Measurements from ENCODE around the gene LCTL. TPM values are rescaled to one million over a fixed set of nuclear protein-coding genes. Genes with fewer than 3 reads are reported as not detected.

The LCTL gene
- total RNA-seq, 2 donors from 2014 or later, result not detected

DNA sequence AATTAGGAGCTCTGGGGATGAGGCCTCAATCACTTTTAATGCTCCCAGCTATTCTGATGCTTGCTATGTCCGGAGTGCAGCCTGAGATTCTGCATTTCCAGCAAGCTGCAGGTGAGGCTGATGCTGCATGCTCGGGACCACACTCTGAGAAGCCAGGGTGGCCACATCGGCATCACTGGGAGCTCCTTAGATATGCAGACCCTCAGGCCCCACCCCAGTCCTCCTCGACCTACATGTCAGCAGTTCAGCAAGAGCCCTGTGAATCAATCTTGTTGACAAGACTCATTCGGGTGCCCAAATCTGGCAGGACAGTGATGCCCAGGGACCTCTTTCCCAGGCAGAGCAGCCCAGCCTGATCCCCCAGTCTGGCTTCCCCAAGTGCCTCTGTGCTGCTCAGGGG is 44.1 kb upstream of the LCTL start:
- TF ChIP-seq, protein P1, sequence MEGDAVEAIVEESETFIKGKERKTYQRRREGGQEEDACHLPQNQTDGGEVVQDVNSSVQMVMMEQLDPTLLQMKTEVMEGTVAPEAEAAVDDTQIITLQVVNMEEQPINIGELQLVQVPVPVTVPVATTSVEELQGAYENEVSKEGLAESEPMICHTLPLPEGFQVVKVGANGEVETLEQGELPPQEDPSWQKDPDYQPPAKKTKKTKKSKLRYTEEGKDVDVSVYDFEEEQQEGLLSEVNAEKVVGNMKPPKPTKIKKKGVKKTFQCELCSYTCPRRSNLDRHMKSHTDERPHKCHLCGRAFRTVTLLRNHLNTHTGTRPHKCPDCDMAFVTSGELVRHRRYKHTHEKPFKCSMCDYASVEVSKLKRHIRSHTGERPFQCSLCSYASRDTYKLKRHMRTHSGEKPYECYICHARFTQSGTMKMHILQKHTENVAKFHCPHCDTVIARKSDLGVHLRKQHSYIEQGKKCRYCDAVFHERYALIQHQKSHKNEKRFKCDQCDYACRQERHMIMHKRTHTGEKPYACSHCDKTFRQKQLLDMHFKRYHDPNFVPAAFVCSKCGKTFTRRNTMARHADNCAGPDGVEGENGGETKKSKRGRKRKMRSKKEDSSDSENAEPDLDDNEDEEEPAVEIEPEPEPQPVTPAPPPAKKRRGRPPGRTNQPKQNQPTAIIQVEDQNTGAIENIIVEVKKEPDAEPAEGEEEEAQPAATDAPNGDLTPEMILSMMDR (IDR thresholded peaks at IDR 0.05), result no peak
- Histone ChIP-seq H3K4me1 (ENCODE audit: control insufficient read depth in 1 of 2, low read depth in 2 of 2) (peaks cover 0 to 11% of the 10 kb centered on the region in 2 donors), H3K36me3 (no peaks in the 10 kb centered on the region), H3K27me3 (replicated peaks; ENCODE audit: insufficient read depth) (no peaks in the 10 kb centered on the region), H3K9me3 (no peaks in the 10 kb centered on the region), H3K27ac (no peak overlapping the region), H3K4me3 (no peak overlapping the region)
- ATAC-seq (ENCODE audit: insufficient number of reproducible peaks, low FRiP score, low read depth) (no peak), DNase-seq (ENCODE audit: low spot score) (no peak)

DNA sequence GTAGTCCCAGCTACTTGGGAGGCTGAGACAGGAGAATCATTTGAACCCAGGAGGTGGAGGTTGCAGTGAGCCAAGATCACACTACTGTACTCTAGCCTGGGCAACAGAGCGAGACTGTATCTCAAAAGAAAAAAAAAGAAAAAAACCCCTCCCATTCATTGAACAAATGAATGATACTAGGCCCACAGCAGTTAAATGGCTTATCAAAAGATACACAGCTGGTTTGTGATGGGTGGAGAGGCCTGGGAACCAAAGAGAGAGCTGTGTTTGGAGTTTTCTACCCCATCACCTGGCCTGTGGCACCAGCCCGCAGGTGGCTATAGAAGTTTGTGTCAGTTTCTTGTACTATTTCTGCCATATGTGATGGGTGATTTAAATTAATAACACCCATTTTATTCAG is 43.1 kb upstream of the LCTL start:
- Histone ChIP-seq H3K27me3 (replicated peaks; ENCODE audit: insufficient read depth) (no peaks in the 10 kb centered on the region), H3K9me3 (no peaks in the 10 kb centered on the region), H3K4me1 (ENCODE audit: control insufficient read depth in 1 of 2, low read depth in 2 of 2) (peaks cover 0 to 11% of the 10 kb centered on the region in 2 donors), H3K36me3 (no peaks in the 10 kb centered on the region), H3K4me3 (no peak overlapping the region), H3K27ac (no peak overlapping the region)
- ATAC-seq (ENCODE audit: insufficient number of reproducible peaks, low FRiP score, low read depth) (no peak), DNase-seq (ENCODE audit: low spot score) (no peak)
- TF ChIP-seq, protein P1 (IDR thresholded peaks at IDR 0.05), result no peak

DNA sequence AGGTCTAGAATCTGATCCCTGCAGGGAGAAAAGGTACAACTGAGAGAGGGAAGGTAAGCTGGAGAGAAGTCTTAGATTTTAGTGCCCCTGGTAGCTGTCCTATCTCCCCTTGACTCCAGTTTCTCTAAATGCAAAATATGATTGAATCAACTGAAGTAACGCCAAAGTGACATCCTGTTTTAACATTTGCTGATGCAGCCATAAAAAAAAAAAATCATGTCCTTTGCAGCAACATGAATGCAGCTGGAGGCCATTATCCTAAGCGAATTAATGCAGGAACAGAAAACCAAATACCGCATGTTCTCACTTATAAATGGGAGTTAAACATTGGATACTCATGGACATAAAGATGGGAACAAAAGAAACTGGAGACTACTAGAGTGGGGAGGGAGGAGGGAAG is 42.4 kb upstream of the LCTL start:
- no peaks in the 10 kb centered on the region for H3K27me3 ChIP-seq (replicated peaks; ENCODE audit: insufficient read depth)
- DNase-seq (ENCODE audit: low spot score) (no peak), ATAC-seq (ENCODE audit: insufficient number of reproducible peaks, low FRiP score, low read depth) (no peak)
- H3K9me3 ChIP-seq, result no peaks in the 10 kb centered on the region
- no peak overlapping the region for H3K4me3 ChIP-seq
- TF ChIP-seq, protein P1 (IDR thresholded peaks at IDR 0.05), result no peak
- H3K36me3 ChIP-seq, result no peaks in the 10 kb centered on the region
- peaks cover 0 to 11% of the 10 kb centered on the region in 2 donors for H3K4me1 ChIP-seq (ENCODE audit: control insufficient read depth in 1 of 2, low read depth in 2 of 2)
- no peak overlapping the region for H3K27ac ChIP-seq

DNA sequence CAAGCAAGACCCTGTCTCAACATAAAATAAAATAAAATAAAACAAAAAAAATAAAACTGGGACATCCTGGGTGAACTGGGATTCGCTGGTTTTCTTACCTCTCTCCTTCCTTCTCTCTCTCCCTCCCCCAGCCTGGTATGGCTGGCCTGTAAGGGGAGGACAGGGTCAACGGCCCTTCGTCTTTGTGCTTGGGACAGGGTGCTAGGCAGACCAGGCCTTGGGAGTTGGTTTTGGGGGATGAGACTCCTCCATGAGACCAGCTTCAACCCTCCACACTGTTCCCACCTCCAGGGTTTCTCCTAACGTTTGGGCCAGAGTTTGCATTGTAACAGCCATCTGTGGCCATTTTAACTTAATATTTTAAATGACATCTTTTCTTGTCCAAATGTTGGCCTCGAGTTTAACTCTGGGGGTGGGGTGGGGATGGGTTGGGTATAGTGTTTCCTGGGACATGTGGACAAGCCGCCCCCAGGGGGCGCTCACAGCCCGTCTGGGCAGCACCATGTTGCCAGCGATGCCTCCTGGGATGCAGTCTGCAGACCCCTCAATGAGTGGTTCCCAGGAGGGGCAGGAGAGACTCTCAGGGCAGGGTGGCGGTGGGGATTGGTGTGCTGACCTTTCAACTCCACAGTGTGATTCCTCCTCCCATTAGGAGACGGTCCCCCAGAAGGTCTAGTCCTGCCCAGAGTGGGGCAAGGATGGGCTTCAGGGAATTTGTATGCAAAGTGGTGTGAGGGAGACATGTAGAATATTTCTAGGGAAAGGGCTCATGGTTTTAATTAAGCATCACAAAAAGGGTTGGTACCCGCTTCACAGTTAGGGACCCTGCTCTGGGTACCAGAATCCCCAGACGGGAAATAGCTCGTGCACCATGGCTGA is 37.7 kb upstream of the LCTL start:
- TF ChIP-seq, protein P1 (IDR thresholded peaks at IDR 0.05), result peak; percentile 87
- H3K36me3 ChIP-seq, result no peaks in the 10 kb centered on the region
- ATAC-seq (ENCODE audit: insufficient number of reproducible peaks, low FRiP score, low read depth), result peak; percentile 12
- H3K4me3 ChIP-seq, result no peak overlapping the region
- H3K9me3 ChIP-seq, result no peaks in the 10 kb centered on the region
- H3K4me1 ChIP-seq (ENCODE audit: control insufficient read depth in 1 of 2, low read depth in 2 of 2), result no peaks in the 10 kb centered on the region
- no peak overlapping the region for H3K27ac ChIP-seq
- H3K27me3 ChIP-seq (replicated peaks; ENCODE audit: insufficient read depth), result no peaks in the 10 kb centered on the region
- DNase-seq (ENCODE audit: low spot score), result peak; percentile 10

DNA sequence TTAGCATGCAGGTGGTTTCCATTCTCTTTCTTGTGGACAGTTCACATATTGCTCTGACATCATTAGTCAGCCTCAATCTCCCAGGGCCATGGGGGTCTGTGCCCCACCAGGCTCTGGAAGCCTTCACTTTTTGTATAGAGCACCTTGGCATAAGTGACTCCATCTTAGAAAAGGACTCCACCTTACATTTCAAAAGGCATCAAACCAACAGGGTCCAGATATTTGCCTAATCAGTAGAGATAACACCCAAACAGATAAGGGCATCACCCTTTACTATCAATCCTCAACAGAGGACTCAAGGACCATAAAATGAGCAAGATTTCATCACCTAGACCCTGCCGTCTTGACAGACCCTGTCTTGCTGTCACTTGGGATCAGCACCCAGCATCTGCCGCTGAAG is 35.7 kb upstream of the LCTL start:
- ATAC-seq (ENCODE audit: insufficient number of reproducible peaks, low FRiP score, low read depth) (no peak), DNase-seq (ENCODE audit: low spot score) (no peak)
- H3K9me3 ChIP-seq, result no peaks in the 10 kb centered on the region
- H3K27me3 ChIP-seq (replicated peaks; ENCODE audit: insufficient read depth), result no peaks in the 10 kb centered on the region
- H3K27ac ChIP-seq, result no peak overlapping the region
- TF ChIP-seq, protein P1 (IDR thresholded peaks at IDR 0.05), result no peak
- H3K4me3 ChIP-seq, result no peak overlapping the region
- no peaks in the 10 kb centered on the region for H3K36me3 ChIP-seq
- no peaks in the 10 kb centered on the region for H3K4me1 ChIP-seq (ENCODE audit: control insufficient read depth in 1 of 2, low read depth in 2 of 2)
